SH-SY5Y (cell line): Measurements from ENCODE around the gene XYLT1.

Source experiments
- GATA2 ChIP-seq: IDR thresholded peaks from 2 replicates; pipeline ENCODE4 v1.6.1; 2011; ENCODE audit warnings: mild to moderate bottlenecking, low read depth, low read length
- GATA3 ChIP-seq: IDR thresholded peaks from 2 replicates; pipeline ENCODE4 v1.6.1; 2011; ENCODE audit warnings: low read depth, mild to moderate bottlenecking, low read length, moderate library complexity

GRCh38 chr16:17199135-17199534 lies 271.6 kb downstream of the XYLT1 start:
- TF ChIP-seq GATA2: no peak
- TF ChIP-seq GATA3: no peak
